ENCODE measurements around the gene C22orf31.

The C22orf31 gene

GRCh38 chr22:29014773-29015172 lies 46.9 kb downstream of the C22orf31 start:
- TF ChIP-seq GATA3 (IDR thresholded peaks at IDR 0.05; ENCODE audit: low read depth, low read length) (no peak), GATA2 (IDR thresholded peaks at IDR 0.05; ENCODE audit: low read depth, low read length) (no peak)

- TF ChIP-seq GATA2 (IDR thresholded peaks at IDR 0.05; ENCODE audit: low read depth, low read length), result no peak
- TF ChIP-seq GATA3 (IDR thresholded peaks at IDR 0.05; ENCODE audit: low read depth, low read length), result no peak
Measured at GRCh38 chr22:29014293-29014692, 47.3 kb downstream of the C22orf31 start.

GRCh38 chr22:29012952-29013351 lies 48.7 kb downstream of the C22orf31 start:
- no peak for TF ChIP-seq GATA2 (IDR thresholded peaks at IDR 0.05; ENCODE audit: low read depth, low read length)

GRCh38 chr22:29012101-29012433 lies 49.6 kb downstream of the C22orf31 start:
- TF ChIP-seq GATA3 (IDR thresholded peaks at IDR 0.05; ENCODE audit: low read depth, low read length) (no peak), GATA2 (IDR thresholded peaks at IDR 0.05; ENCODE audit: low read depth, low read length) (no peak)

GRCh38 chr22:29011240-29012100 lies 50.2 kb downstream of the C22orf31 start:
- TF ChIP-seq GATA2 (IDR thresholded peaks at IDR 0.05; ENCODE audit: low read depth, low read length), result no peak

- TF ChIP-seq GATA3 (IDR thresholded peaks at IDR 0.05; ENCODE audit: low read depth, low read length) (no peak), GATA2 (IDR thresholded peaks at IDR 0.05; ENCODE audit: low read depth, low read length) (no peak)
Measured at GRCh38 chr22:29009148-29009547, 52.5 kb downstream of the C22orf31 start.
